SU-DHL-6 (cell line): ENCODE measurements around the gene ALCAM.

Experiments
- CTCF ChIP-seq: fragments of 200-600 bp; sonication (generic); IDR thresholded peaks from one replicate; pipeline ENCODE4 v1.5.1; 2017; ENCODE audit warnings: antibody characterized with exemption, mild to moderate bottlenecking, low read length, moderate library complexity; ENCODE audit not compliant: insufficient read depth, poor library complexity, severe bottlenecking
- EZH2phosphoT487 ChIP-seq: fragments of 200-600 bp; sonication (generic), shearing (Covaris generic); conservative IDR thresholded peaks from 2 replicates; pipeline ENCODE4 v1.6.1; 2018; ENCODE audit warnings: mild to moderate bottlenecking, antibody characterized with exemption, low read length, moderate library complexity, mixed read lengths

- TF ChIP-seq CTCF (no peak), EZH2phosphoT487 (no peak)
Observed at GRCh38 chr3:105399611-105400010, 32.9 kb downstream of the ALCAM start.
